ENCODE measurements around the gene APOL6. TPM values are rescaled to one million over a fixed set of nuclear protein-coding genes. Genes with fewer than 3 reads are reported as not detected.

Gene APOL6
- total RNA-seq, 1 donor from 2014 or later = 4.8 TPM

- Histone ChIP-seq H3K4me3 (peak overlapping the region; percentile 68), H3K36me3 (peaks cover 15% of the 10 kb centered on the region), H3K27ac (replicated peaks) (peak overlapping the region; percentile 92), H3K4me1 (peaks cover 83% of the 10 kb centered on the region), H3K27me3 (ENCODE audit: low read depth) (no peaks in the 10 kb centered on the region), H3K9me3 (replicated peaks) (no peaks in the 10 kb centered on the region)
- no peak for DNase-seq
- intact Hi-C loops (cut with micrococcal nuclease) = no loop called here
- no peak for TF ChIP-seq CTCF (IDR thresholded peaks at IDR 0.05; ENCODE audit: borderline replicate concordance)
These were observed 39.0 kb upstream of the APOL6 start for GRCh38 chr22:35609261-35609660.

GRCh38 chr22:35609761-35610160 lies 38.5 kb upstream of the APOL6 start:
- no peak for DNase-seq
- Histone ChIP-seq H3K4me3 (peak overlapping the region; percentile 68), H3K9me3 (replicated peaks) (no peaks in the 10 kb centered on the region), H3K27me3 (ENCODE audit: low read depth) (no peaks in the 10 kb centered on the region), H3K4me1 (peaks cover 79% of the 10 kb centered on the region), H3K27ac (replicated peaks) (peak overlapping the region; percentile 92), H3K36me3 (peaks cover 19% of the 10 kb centered on the region)
- no peak for TF ChIP-seq CTCF (IDR thresholded peaks at IDR 0.05; ENCODE audit: borderline replicate concordance)
- intact Hi-C loops (cut with micrococcal nuclease) = no loop called here

GRCh38 chr22:35610741-35611140 lies 37.5 kb upstream of the APOL6 start:
- DNase-seq = no peak
- Histone ChIP-seq H3K27me3 (ENCODE audit: low read depth) (no peaks in the 10 kb centered on the region), H3K4me1 (peaks cover 69% of the 10 kb centered on the region), H3K4me3 (peak overlapping the region; percentile 68), H3K36me3 (peaks cover 24% of the 10 kb centered on the region), H3K9me3 (replicated peaks) (no peaks in the 10 kb centered on the region), H3K27ac (replicated peaks) (peak overlapping the region; percentile 92)
- no peak for TF ChIP-seq CTCF (IDR thresholded peaks at IDR 0.05; ENCODE audit: borderline replicate concordance)
- intact Hi-C loops (cut with micrococcal nuclease) = no loop called here

- peak overlapping the region; percentile 68 for H3K4me3 ChIP-seq
- peak overlapping the region; percentile 92 for H3K27ac ChIP-seq (replicated peaks)
- H3K9me3 ChIP-seq (replicated peaks) = no peaks in the 10 kb centered on the region
- intact Hi-C loops (cut with micrococcal nuclease) = no loop called here
- H3K36me3 ChIP-seq = peaks cover 24% of the 10 kb centered on the region
- peaks cover 63% of the 10 kb centered on the region for H3K4me1 ChIP-seq
- DNase-seq = no peak
- TF ChIP-seq CTCF (IDR thresholded peaks at IDR 0.05; ENCODE audit: borderline replicate concordance) = no peak
- H3K27me3 ChIP-seq (ENCODE audit: low read depth) = no peaks in the 10 kb centered on the region
These were observed 36.9 kb upstream of the APOL6 start for GRCh38 chr22:35611200-35611890.

GRCh38 chr22:35611891-35612576 lies 36.2 kb upstream of the APOL6 start:
- Histone ChIP-seq H3K4me1 (peaks cover 56% of the 10 kb centered on the region), H3K36me3 (peaks cover 24% of the 10 kb centered on the region), H3K27me3 (ENCODE audit: low read depth) (no peaks in the 10 kb centered on the region), H3K27ac (replicated peaks) (peak overlapping the region; percentile 92), H3K4me3 (peak overlapping the region; percentile 68), H3K9me3 (replicated peaks) (no peaks in the 10 kb centered on the region)
- no peak for TF ChIP-seq CTCF (IDR thresholded peaks at IDR 0.05; ENCODE audit: borderline replicate concordance)
- intact Hi-C loops (cut with micrococcal nuclease) = no loop called here
- DNase-seq = no peak

All from left ventricle myocardium inferior (tissue), 1 donor.